ENCODE measurements around the gene FANCC.

GRCh38 chr9:95307538-95307937 lies 10.0 kb downstream of the FANCC start:
- no peak for TF ChIP-seq CTCF (conservative IDR thresholded peaks at IDR 0.05; ENCODE audit: low read depth, low read length)
- no peak for TF ChIP-seq EZH2 (IDR thresholded peaks at IDR 0.05; ENCODE audit: borderline replicate concordance, low read depth, low read length, poor library complexity, severe bottlenecking)
